T-helper 2 cell treated with Interferon-gamma antibody and Interleukin-4, amounts not matched to agents 5 μg/mL and 100 μg/mL, for 36 hours (primary cell): Measurements from ENCODE around the gene SCN11A.
"Not testable (repeated sequence)": the region's sequence is repeated elsewhere in the genome, so short reads cannot be mapped to it uniquely, and the experiment has no call there.

Source experiments
- DNase-seq: peaks from one replicate; pipeline ENCODE4 v3.0.0; 2021; ENCODE audit warnings: low spot score
- H3K27ac Mint-ChIP-seq: one replicate; pipeline ENCODE4 v1.8.0; 2021; ENCODE audit warnings: mild to moderate bottlenecking, mixed read lengths
- H3K27me3 Mint-ChIP-seq: one replicate; pipeline ENCODE4 v1.8.0; 2021; ENCODE audit warnings: low read depth, mixed read lengths
- H3K36me3 Mint-ChIP-seq: one replicate; pipeline ENCODE4 v1.8.0; 2021; ENCODE audit warnings: low read depth, mixed read lengths
- H3K4me1 Mint-ChIP-seq: one replicate; pipeline ENCODE4 v1.8.0; 2021; ENCODE audit warnings: low read depth, mixed read lengths
- H3K4me3 Mint-ChIP-seq: one replicate; pipeline ENCODE4 v1.8.0; 2022; ENCODE audit warnings: mild to moderate bottlenecking, moderate library complexity, mixed read lengths
- H3K9me3 Mint-ChIP-seq: one replicate; pipeline ENCODE4 v1.8.0; 2021; ENCODE audit warnings: mixed read lengths

The SCN11A gene

GRCh38 chr3:39088456-39088855 lies 36.7 kb upstream of the SCN11A start:
- Mint-ChIP-seq H3K36me3 (peaks cover 16% of the 10 kb centered on the region), H3K27me3 (no peaks in the 10 kb centered on the region), H3K9me3 (no peaks in the 10 kb centered on the region), H3K4me3 (no peak overlapping the region), H3K27ac (no peak overlapping the region), H3K4me1 (no peaks in the 10 kb centered on the region)
- DNase-seq = no peak

GRCh38 chr3:39086144-39086543 lies 34.4 kb upstream of the SCN11A start:
- Mint-ChIP-seq H3K27me3 (no peaks in the 10 kb centered on the region), H3K36me3 (peaks cover 18% of the 10 kb centered on the region), H3K4me1 (no peaks in the 10 kb centered on the region), H3K4me3 (no peak overlapping the region), H3K9me3 (no peaks in the 10 kb centered on the region), H3K27ac (no peak overlapping the region)
- no peak for DNase-seq

GRCh38 chr3:39082666-39083313 lies 31.0 kb upstream of the SCN11A start:
- Mint-ChIP-seq H3K9me3 (no peaks in the 10 kb centered on the region), H3K4me1 (peaks cover 10% of the 10 kb centered on the region), H3K27me3 (no peaks in the 10 kb centered on the region), H3K4me3 (no peak overlapping the region), H3K27ac (no peak overlapping the region), H3K36me3 (peaks cover 16% of the 10 kb centered on the region)
- no peak for DNase-seq

- H3K4me1 Mint-ChIP-seq = peaks cover 14% of the 10 kb centered on the region
- peaks cover 4% of the 10 kb centered on the region for H3K9me3 Mint-ChIP-seq
- no peak overlapping the region for H3K27ac Mint-ChIP-seq
- H3K36me3 Mint-ChIP-seq = peaks cover 34% of the 10 kb centered on the region
- DNase-seq = no peak
- no peaks in the 10 kb centered on the region for H3K27me3 Mint-ChIP-seq
- H3K4me3 Mint-ChIP-seq = no peak overlapping the region
Observed at GRCh38 chr3:39080026-39080425, 28.3 kb upstream of the SCN11A start.

- Mint-ChIP-seq H3K4me3 (no peak overlapping the region), H3K9me3 (peaks cover 7% of the 10 kb centered on the region), H3K27ac (no peak overlapping the region), H3K27me3 (no peaks in the 10 kb centered on the region), H3K36me3 (peaks cover 38% of the 10 kb centered on the region), H3K4me1 (peaks cover 14% of the 10 kb centered on the region)
- DNase-seq = no peak
Observed at GRCh38 chr3:39079530-39079929, 27.8 kb upstream of the SCN11A start.

- no peak for DNase-seq
- no peak overlapping the region for H3K27ac Mint-ChIP-seq
- H3K4me1 Mint-ChIP-seq = peaks cover 14% of the 10 kb centered on the region
- H3K36me3 Mint-ChIP-seq = peaks cover 49% of the 10 kb centered on the region
- H3K27me3 Mint-ChIP-seq = no peaks in the 10 kb centered on the region
- no peak overlapping the region for H3K4me3 Mint-ChIP-seq
- peaks cover 7% of the 10 kb centered on the region for H3K9me3 Mint-ChIP-seq
Observed at GRCh38 chr3:39075910-39076309, 24.2 kb upstream of the SCN11A start.

GRCh38 chr3:39068556-39068955 lies 16.8 kb upstream of the SCN11A start:
- H3K4me1 Mint-ChIP-seq = peaks cover 6% of the 10 kb centered on the region
- DNase-seq = no peak
- no peak overlapping the region for H3K4me3 Mint-ChIP-seq
- H3K36me3 Mint-ChIP-seq = peaks cover 39% of the 10 kb centered on the region
- H3K27me3 Mint-ChIP-seq = no peaks in the 10 kb centered on the region
- no peak overlapping the region for H3K27ac Mint-ChIP-seq
- no peaks in the 10 kb centered on the region for H3K9me3 Mint-ChIP-seq

- no peak overlapping the region for H3K27ac Mint-ChIP-seq
- H3K36me3 Mint-ChIP-seq = peaks cover 27% of the 10 kb centered on the region
Observed at GRCh38 chr3:39067286-39067685, 15.5 kb upstream of the SCN11A start.

GRCh38 chr3:39065197-39065596 lies 13.5 kb upstream of the SCN11A start:
- DNase-seq = no peak
- Mint-ChIP-seq H3K27ac (no peak overlapping the region), H3K4me3 (no peak overlapping the region), H3K9me3 (no peaks in the 10 kb centered on the region), H3K27me3 (no peaks in the 10 kb centered on the region), H3K36me3 (peaks cover 21% of the 10 kb centered on the region), H3K4me1 (peaks cover 6% of the 10 kb centered on the region)

More at GRCh38 chr3:39067286-39067685, 15.5 kb upstream of the SCN11A start:
- no peak for DNase-seq
- H3K27me3 Mint-ChIP-seq = no peaks in the 10 kb centered on the region
- H3K4me1 Mint-ChIP-seq = peaks cover 6% of the 10 kb centered on the region
- no peak overlapping the region for H3K4me3 Mint-ChIP-seq
- no peaks in the 10 kb centered on the region for H3K9me3 Mint-ChIP-seq

- Mint-ChIP-seq H3K27ac (no peak overlapping the region), H3K4me1 (peaks cover 6% of the 10 kb centered on the region), H3K27me3 (no peaks in the 10 kb centered on the region)
Observed at GRCh38 chr3:39064646-39065045, 12.9 kb upstream of the SCN11A start.

GRCh38 chr3:39063143-39063542 lies 11.4 kb upstream of the SCN11A start:
- peaks cover 14% of the 10 kb centered on the region for H3K36me3 Mint-ChIP-seq

More at GRCh38 chr3:39064646-39065045, 12.9 kb upstream of the SCN11A start:
- no peak overlapping the region for H3K4me3 Mint-ChIP-seq
- H3K36me3 Mint-ChIP-seq = peaks cover 17% of the 10 kb centered on the region
- no peaks in the 10 kb centered on the region for H3K9me3 Mint-ChIP-seq
- DNase-seq = no peak

GRCh38 chr3:39062180-39062579 lies 10.4 kb upstream of the SCN11A start:
- Mint-ChIP-seq H3K36me3 (peaks cover 12% of the 10 kb centered on the region), H3K4me3 (no peak overlapping the region), H3K9me3 (no peaks in the 10 kb centered on the region), H3K4me1 (peaks cover 6% of the 10 kb centered on the region), H3K27me3 (no peaks in the 10 kb centered on the region), H3K27ac (no peak overlapping the region)
- DNase-seq = no peak

More at GRCh38 chr3:39063143-39063542, 11.4 kb upstream of the SCN11A start:
- DNase-seq = no peak
- Mint-ChIP-seq H3K9me3 (no peaks in the 10 kb centered on the region), H3K27me3 (no peaks in the 10 kb centered on the region), H3K4me3 (no peak overlapping the region), H3K27ac (no peak overlapping the region), H3K4me1 (peaks cover 6% of the 10 kb centered on the region)

- not testable (repeated sequence) for H3K4me3 Mint-ChIP-seq, H3K9me3 Mint-ChIP-seq, DNase-seq, H3K27ac Mint-ChIP-seq, H3K36me3 Mint-ChIP-seq, H3K27me3 Mint-ChIP-seq, H3K4me1 Mint-ChIP-seq
Observed at GRCh38 chr3:39061228-39061627, 9.5 kb upstream of the SCN11A start.

GRCh38 chr3:39056151-39056550 lies 4.4 kb upstream of the SCN11A start:
- no peak for DNase-seq
- no peaks in the 10 kb centered on the region for H3K27me3 Mint-ChIP-seq
- H3K4me1 Mint-ChIP-seq = peaks cover 9% of the 10 kb centered on the region
- H3K9me3 Mint-ChIP-seq = no peaks in the 10 kb centered on the region
- H3K4me3 Mint-ChIP-seq = no peak overlapping the region
- H3K36me3 Mint-ChIP-seq = peaks cover 3% of the 10 kb centered on the region
- H3K27ac Mint-ChIP-seq = peak overlapping the region; percentile 21

GRCh38 chr3:39053696-39054095 lies 2.0 kb upstream of the SCN11A start:
- peaks cover 14% of the 10 kb centered on the region for H3K4me1 Mint-ChIP-seq
- H3K9me3 Mint-ChIP-seq = no peaks in the 10 kb centered on the region
- no peak overlapping the region for H3K27ac Mint-ChIP-seq
- peaks cover 3% of the 10 kb centered on the region for H3K27me3 Mint-ChIP-seq
- DNase-seq = no peak
- no peak overlapping the region for H3K4me3 Mint-ChIP-seq
- H3K36me3 Mint-ChIP-seq = peaks cover 2% of the 10 kb centered on the region
